Measurements from ENCODE around the gene TSNAX.

DNA sequence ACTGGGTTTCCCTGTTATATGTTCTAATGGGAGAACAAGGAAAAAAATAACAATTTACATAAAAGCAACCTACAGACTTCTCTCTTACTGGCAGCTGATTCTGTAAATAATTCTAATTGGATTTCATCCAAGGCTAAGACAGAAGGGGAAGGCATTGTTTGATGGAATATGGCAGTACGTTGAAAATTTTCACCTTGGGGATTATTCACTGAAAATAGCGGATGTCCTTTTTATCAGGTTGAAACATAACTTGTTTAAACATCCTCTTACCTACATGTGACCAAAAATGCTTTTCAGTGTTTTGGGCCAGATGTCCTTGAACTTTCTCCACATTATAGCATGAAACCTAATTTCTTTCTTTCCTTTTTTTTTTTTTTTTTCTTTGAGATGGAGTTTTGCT lies 24.9 kb downstream of the TSNAX start:
- TF ChIP-seq, protein P1, sequence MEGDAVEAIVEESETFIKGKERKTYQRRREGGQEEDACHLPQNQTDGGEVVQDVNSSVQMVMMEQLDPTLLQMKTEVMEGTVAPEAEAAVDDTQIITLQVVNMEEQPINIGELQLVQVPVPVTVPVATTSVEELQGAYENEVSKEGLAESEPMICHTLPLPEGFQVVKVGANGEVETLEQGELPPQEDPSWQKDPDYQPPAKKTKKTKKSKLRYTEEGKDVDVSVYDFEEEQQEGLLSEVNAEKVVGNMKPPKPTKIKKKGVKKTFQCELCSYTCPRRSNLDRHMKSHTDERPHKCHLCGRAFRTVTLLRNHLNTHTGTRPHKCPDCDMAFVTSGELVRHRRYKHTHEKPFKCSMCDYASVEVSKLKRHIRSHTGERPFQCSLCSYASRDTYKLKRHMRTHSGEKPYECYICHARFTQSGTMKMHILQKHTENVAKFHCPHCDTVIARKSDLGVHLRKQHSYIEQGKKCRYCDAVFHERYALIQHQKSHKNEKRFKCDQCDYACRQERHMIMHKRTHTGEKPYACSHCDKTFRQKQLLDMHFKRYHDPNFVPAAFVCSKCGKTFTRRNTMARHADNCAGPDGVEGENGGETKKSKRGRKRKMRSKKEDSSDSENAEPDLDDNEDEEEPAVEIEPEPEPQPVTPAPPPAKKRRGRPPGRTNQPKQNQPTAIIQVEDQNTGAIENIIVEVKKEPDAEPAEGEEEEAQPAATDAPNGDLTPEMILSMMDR (conservative IDR thresholded peaks at IDR 0.05; ENCODE audit: low read depth, low read length): no peak
- TF ChIP-seq CEBPB (IDR thresholded peaks at IDR 0.05; ENCODE audit: low read depth, low read length) (no peak), POLR2A (IDR thresholded peaks at IDR 0.05; ENCODE audit: low read depth, low read length) (no peak), BHLHE40 (IDR thresholded peaks at IDR 0.05; ENCODE audit: low read depth, low read length) (no peak), MAZ (IDR thresholded peaks at IDR 0.05; ENCODE audit: borderline replicate concordance, low read depth, low read length) (no peak), RAD21 (IDR thresholded peaks at IDR 0.05; ENCODE audit: low read length) (no peak), RFX5 (IDR thresholded peaks at IDR 0.05; ENCODE audit: low read depth, low read length) (no peak), MXI1 (IDR thresholded peaks at IDR 0.05; ENCODE audit: borderline replicate concordance, low read depth, low read length) (no peak), RCOR1 (IDR thresholded peaks at IDR 0.05; ENCODE audit: insufficient replicate concordance, low read length) (no peak), CHD1 (IDR thresholded peaks at IDR 0.05; ENCODE audit: low read depth, low read length) (no peak)
- TF ChIP-seq, protein P2, sequence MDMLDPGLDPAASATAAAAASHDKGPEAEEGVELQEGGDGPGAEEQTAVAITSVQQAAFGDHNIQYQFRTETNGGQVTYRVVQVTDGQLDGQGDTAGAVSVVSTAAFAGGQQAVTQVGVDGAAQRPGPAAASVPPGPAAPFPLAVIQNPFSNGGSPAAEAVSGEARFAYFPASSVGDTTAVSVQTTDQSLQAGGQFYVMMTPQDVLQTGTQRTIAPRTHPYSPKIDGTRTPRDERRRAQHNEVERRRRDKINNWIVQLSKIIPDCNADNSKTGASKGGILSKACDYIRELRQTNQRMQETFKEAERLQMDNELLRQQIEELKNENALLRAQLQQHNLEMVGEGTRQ (IDR thresholded peaks at IDR 0.05; ENCODE audit: low read depth, low read length): no peak
- TF ChIP-seq, protein P3, sequence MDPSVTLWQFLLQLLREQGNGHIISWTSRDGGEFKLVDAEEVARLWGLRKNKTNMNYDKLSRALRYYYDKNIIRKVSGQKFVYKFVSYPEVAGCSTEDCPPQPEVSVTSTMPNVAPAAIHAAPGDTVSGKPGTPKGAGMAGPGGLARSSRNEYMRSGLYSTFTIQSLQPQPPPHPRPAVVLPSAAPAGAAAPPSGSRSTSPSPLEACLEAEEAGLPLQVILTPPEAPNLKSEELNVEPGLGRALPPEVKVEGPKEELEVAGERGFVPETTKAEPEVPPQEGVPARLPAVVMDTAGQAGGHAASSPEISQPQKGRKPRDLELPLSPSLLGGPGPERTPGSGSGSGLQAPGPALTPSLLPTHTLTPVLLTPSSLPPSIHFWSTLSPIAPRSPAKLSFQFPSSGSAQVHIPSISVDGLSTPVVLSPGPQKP (IDR thresholded peaks at IDR 0.05; ENCODE audit: borderline replicate concordance, low read depth, low read length): no peak

Data from IMR-90 (cell line).